Measurements from ENCODE around the gene ADARB2.

ADARB2 gene

GRCh38 chr10:1661859-1662437 lies 75.4 kb downstream of the ADARB2 start:
- DNase-seq (ENCODE audit: low read depth) = no peak

GRCh38 chr10:1661416-1661815 lies 75.9 kb downstream of the ADARB2 start:
- no peak for DNase-seq (ENCODE audit: low read depth)

GRCh38 chr10:1660815-1661214 lies 76.5 kb downstream of the ADARB2 start:
- no peak for DNase-seq (ENCODE audit: low read depth)

- DNase-seq (ENCODE audit: low read depth) = no peak
Observed at GRCh38 chr10:1660386-1660785, 76.9 kb downstream of the ADARB2 start.

GRCh38 chr10:1659221-1659791 lies 78.0 kb downstream of the ADARB2 start:
- DNase-seq (ENCODE audit: low read depth) = no peak

- DNase-seq (ENCODE audit: low read depth) = no peak
Observed at GRCh38 chr10:1658658-1659057, 78.7 kb downstream of the ADARB2 start.

- no peak for DNase-seq (ENCODE audit: low read depth)
Observed at GRCh38 chr10:1657479-1657878, 79.8 kb downstream of the ADARB2 start.

GRCh38 chr10:1655367-1655766 lies 82.0 kb downstream of the ADARB2 start:
- DNase-seq (ENCODE audit: low read depth) = no peak

GRCh38 chr10:1654811-1655356 lies 82.4 kb downstream of the ADARB2 start:
- DNase-seq (ENCODE audit: low read depth) = no peak

GRCh38 chr10:1654247-1654646 lies 83.1 kb downstream of the ADARB2 start:
- no peak for DNase-seq (ENCODE audit: low read depth)

- no peak for DNase-seq (ENCODE audit: low read depth)
Observed at GRCh38 chr10:1653321-1653720, 84.0 kb downstream of the ADARB2 start.

GRCh38 chr10:1652151-1652550 lies 85.2 kb downstream of the ADARB2 start:
- DNase-seq (ENCODE audit: low read depth) = no peak

GRCh38 chr10:1651270-1651966 lies 85.9 kb downstream of the ADARB2 start:
- no peak for DNase-seq (ENCODE audit: low read depth)

- DNase-seq (ENCODE audit: low read depth) = no peak
Observed at GRCh38 chr10:1650542-1651269, 86.6 kb downstream of the ADARB2 start.

GRCh38 chr10:1648648-1649047 lies 88.7 kb downstream of the ADARB2 start:
- no peak for DNase-seq (ENCODE audit: low read depth)

- DNase-seq (ENCODE audit: low read depth) = no peak
Observed at GRCh38 chr10:1646332-1646731, 91.0 kb downstream of the ADARB2 start.

- no peak for DNase-seq (ENCODE audit: low read depth)
Observed at GRCh38 chr10:1645896-1646295, 91.4 kb downstream of the ADARB2 start.

- no peak for DNase-seq (ENCODE audit: low read depth)
Observed at GRCh38 chr10:1644191-1644711, 93.1 kb downstream of the ADARB2 start.

GRCh38 chr10:1643908-1644179 lies 93.5 kb downstream of the ADARB2 start:
- no peak for DNase-seq (ENCODE audit: low read depth)

- DNase-seq (ENCODE audit: low read depth) = no peak
Observed at GRCh38 chr10:1643161-1643907, 94.0 kb downstream of the ADARB2 start.

- no peak for DNase-seq (ENCODE audit: low read depth)
Observed at GRCh38 chr10:1642600-1643160, 94.6 kb downstream of the ADARB2 start.

- DNase-seq (ENCODE audit: low read depth) = no peak
Observed at GRCh38 chr10:1641402-1641801, 95.9 kb downstream of the ADARB2 start.
